Measurements from ENCODE around the gene NHEJ1. TPM values are rescaled to one million over a fixed set of nuclear protein-coding genes. Genes with fewer than 3 reads are reported as not detected.
A peak's percentile ranks its signal among the peaks of the same experiment; 100 is the strongest.

NHEJ1 gene
- total and polyA plus RNA-seq, 4 donors = 6.1 to 13.5 (median 9.9) TPM

DNA sequence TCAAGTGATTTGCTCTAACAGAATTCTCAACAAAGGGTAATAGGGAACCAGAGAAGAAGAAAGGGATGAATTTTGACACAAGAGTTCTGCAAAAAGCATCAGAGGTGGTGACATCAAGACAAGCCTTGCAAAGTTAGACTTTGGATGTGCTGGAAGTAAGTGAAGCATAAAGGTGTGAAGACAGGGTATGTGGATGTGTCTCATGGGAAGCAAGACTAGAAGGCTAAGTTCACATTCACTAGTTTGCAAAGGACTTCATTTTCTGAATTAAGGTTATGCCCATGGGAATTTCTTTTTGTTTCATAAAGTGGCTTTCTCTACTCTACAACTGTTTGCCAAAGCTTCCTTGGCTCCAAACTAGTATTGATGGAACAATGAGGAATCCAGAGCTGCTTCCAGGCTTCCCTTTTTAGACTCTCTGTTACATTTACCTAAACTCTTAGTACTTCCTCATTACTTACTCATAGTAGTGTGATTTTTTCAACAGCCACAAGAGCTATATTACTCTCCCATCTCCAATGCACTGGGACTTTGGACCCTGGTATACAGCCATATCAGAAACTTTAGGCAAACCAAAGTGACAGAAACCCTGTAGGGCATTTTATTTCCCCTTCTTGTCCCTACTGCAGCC, 78.8 kb downstream of the NHEJ1 start:
- H3K4me3 ChIP-seq (ENCODE audit: low read depth in 1 of 3, low read length in 3 of 3) = no peak overlapping the region
- H3K9ac ChIP-seq (ENCODE audit: low read depth in 1 of 2, low read length in 2 of 2) = no peak overlapping the region
- no peak overlapping the region for H3K27ac ChIP-seq (ENCODE audit: low read depth in 1 of 2, low read length in 2 of 2)
- H3K9me3 ChIP-seq (ENCODE audit: control insufficient read depth in 4 of 4, low read length in 3 of 4) = no peaks in the 10 kb centered on the region
- peaks cover 3 to 6% (median 5%) of the 10 kb centered on the region in 4 donors for H3K36me3 ChIP-seq (ENCODE audit: control insufficient read depth in 4 of 4, insufficient read depth in 3 of 4, low read depth in 1 of 4, low read length in 3 of 4)
- no peaks in the 10 kb centered on the region for H3K27me3 ChIP-seq (ENCODE audit: control insufficient read depth in 4 of 4, insufficient read depth in 4 of 4, low read length in 3 of 4)
- TF ChIP-seq HNF4G (IDR thresholded peaks at IDR 0.05) = peak; percentile 22
- TF ChIP-seq, protein P1, sequence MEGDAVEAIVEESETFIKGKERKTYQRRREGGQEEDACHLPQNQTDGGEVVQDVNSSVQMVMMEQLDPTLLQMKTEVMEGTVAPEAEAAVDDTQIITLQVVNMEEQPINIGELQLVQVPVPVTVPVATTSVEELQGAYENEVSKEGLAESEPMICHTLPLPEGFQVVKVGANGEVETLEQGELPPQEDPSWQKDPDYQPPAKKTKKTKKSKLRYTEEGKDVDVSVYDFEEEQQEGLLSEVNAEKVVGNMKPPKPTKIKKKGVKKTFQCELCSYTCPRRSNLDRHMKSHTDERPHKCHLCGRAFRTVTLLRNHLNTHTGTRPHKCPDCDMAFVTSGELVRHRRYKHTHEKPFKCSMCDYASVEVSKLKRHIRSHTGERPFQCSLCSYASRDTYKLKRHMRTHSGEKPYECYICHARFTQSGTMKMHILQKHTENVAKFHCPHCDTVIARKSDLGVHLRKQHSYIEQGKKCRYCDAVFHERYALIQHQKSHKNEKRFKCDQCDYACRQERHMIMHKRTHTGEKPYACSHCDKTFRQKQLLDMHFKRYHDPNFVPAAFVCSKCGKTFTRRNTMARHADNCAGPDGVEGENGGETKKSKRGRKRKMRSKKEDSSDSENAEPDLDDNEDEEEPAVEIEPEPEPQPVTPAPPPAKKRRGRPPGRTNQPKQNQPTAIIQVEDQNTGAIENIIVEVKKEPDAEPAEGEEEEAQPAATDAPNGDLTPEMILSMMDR (IDR thresholded peaks at IDR 0.05; ENCODE audit: low read depth, low read length, missing input control) = no peak
- TF ChIP-seq SP1 (IDR thresholded peaks at IDR 0.05) = peak; percentile 15
- TF ChIP-seq HNF4A (conservative IDR thresholded peaks at IDR 0.05) = peak; percentile 47 to 62
- H3K4me1 ChIP-seq (ENCODE audit: control insufficient read depth in 4 of 4, insufficient read depth in 4 of 4, low read length in 3 of 4) = peaks cover 0 to 24% (median 7%) of the 10 kb centered on the region in 4 donors
- DNase-seq (ENCODE audit: low spot score) = no peak

DNA sequence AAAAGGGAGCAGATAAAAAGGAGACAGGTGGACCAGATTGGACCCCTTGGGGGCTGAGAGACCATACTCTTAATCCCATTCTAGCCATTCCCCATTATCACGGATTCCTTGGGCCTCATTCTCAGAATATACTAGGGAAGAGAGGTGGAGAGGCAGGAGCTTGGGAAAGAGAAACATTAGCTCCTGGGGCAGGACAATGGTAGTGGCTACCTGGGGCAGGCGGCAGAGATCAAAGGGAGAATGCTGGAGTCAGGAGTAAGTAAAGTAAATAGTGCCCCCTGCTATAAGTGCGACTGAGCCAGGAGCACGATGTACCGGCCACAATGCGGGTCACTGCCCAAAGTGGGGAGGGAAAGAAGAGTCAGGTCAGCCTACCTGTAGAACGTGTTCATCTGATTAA, 79.5 kb downstream of the NHEJ1 start:
- H3K9ac ChIP-seq (ENCODE audit: low read depth in 1 of 2, low read length in 2 of 2) = no peak overlapping the region
- peaks cover 3 to 11% (median 8%) of the 10 kb centered on the region in 4 donors for H3K36me3 ChIP-seq (ENCODE audit: control insufficient read depth in 4 of 4, insufficient read depth in 3 of 4, low read depth in 1 of 4, low read length in 3 of 4)
- H3K27ac ChIP-seq (ENCODE audit: low read depth in 1 of 2, low read length in 2 of 2) = no peak overlapping the region
- peaks cover 0 to 22% (median 7%) of the 10 kb centered on the region in 4 donors for H3K4me1 ChIP-seq (ENCODE audit: control insufficient read depth in 4 of 4, insufficient read depth in 4 of 4, low read length in 3 of 4)
- TF ChIP-seq NR2F2 (IDR thresholded peaks at IDR 0.05) = no peak
- no peak for TF ChIP-seq FOXA2 (IDR thresholded peaks at IDR 0.05)
- TF ChIP-seq, protein P2, sequence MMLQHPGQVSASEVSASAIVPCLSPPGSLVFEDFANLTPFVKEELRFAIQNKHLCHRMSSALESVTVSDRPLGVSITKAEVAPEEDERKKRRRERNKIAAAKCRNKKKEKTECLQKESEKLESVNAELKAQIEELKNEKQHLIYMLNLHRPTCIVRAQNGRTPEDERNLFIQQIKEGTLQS (IDR thresholded peaks at IDR 0.05) = no peak
- no peak for TF ChIP-seq RXRA (IDR thresholded peaks at IDR 0.05)
- no peak for TF ChIP-seq HNF4A (conservative IDR thresholded peaks at IDR 0.05)
- TF ChIP-seq, protein P3, sequence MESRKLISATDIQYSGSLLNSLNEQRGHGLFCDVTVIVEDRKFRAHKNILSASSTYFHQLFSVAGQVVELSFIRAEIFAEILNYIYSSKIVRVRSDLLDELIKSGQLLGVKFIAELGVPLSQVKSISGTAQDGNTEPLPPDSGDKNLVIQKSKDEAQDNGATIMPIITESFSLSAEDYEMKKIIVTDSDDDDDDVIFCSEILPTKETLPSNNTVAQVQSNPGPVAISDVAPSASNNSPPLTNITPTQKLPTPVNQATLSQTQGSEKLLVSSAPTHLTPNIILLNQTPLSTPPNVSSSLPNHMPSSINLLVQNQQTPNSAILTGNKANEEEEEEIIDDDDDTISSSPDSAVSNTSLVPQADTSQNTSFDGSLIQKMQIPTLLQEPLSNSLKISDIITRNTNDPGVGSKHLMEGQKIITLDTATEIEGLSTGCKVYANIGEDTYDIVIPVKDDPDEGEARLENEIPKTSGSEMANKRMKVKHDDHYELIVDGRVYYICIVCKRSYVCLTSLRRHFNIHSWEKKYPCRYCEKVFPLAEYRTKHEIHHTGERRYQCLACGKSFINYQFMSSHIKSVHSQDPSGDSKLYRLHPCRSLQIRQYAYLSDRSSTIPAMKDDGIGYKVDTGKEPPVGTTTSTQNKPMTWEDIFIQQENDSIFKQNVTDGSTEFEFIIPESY (IDR thresholded peaks at IDR 0.05) = no peak
- TF ChIP-seq, protein P4, sequence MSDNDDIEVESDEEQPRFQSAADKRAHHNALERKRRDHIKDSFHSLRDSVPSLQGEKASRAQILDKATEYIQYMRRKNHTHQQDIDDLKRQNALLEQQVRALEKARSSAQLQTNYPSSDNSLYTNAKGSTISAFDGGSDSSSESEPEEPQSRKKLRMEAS (IDR thresholded peaks at IDR 0.05) = no peak
- TF ChIP-seq HNF4G (IDR thresholded peaks at IDR 0.05) = no peak
- no peak for TF ChIP-seq GABPA (IDR thresholded peaks at IDR 0.05 in 1 of 2, conservative IDR thresholded peaks at IDR 0.05 in 1 of 2)
- no peak for TF ChIP-seq JUND (IDR thresholded peaks at IDR 0.05)
- TF ChIP-seq, protein P5, sequence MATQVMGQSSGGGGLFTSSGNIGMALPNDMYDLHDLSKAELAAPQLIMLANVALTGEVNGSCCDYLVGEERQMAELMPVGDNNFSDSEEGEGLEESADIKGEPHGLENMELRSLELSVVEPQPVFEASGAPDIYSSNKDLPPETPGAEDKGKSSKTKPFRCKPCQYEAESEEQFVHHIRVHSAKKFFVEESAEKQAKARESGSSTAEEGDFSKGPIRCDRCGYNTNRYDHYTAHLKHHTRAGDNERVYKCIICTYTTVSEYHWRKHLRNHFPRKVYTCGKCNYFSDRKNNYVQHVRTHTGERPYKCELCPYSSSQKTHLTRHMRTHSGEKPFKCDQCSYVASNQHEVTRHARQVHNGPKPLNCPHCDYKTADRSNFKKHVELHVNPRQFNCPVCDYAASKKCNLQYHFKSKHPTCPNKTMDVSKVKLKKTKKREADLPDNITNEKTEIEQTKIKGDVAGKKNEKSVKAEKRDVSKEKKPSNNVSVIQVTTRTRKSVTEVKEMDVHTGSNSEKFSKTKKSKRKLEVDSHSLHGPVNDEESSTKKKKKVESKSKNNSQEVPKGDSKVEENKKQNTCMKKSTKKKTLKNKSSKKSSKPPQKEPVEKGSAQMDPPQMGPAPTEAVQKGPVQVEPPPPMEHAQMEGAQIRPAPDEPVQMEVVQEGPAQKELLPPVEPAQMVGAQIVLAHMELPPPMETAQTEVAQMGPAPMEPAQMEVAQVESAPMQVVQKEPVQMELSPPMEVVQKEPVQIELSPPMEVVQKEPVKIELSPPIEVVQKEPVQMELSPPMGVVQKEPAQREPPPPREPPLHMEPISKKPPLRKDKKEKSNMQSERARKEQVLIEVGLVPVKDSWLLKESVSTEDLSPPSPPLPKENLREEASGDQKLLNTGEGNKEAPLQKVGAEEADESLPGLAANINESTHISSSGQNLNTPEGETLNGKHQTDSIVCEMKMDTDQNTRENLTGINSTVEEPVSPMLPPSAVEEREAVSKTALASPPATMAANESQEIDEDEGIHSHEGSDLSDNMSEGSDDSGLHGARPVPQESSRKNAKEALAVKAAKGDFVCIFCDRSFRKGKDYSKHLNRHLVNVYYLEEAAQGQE (IDR thresholded peaks at IDR 0.05) = no peak
- TF ChIP-seq YY1 (IDR thresholded peaks at IDR 0.05) = no peak
- TF ChIP-seq, protein P1 (IDR thresholded peaks at IDR 0.05; ENCODE audit: low read depth, low read length, missing input control) = no peak
- TF ChIP-seq FOXA1 (IDR thresholded peaks at IDR 0.05) = no peak
- TF ChIP-seq TAF1 (conservative IDR thresholded peaks at IDR 0.05) = no peak
- 58% methylated on average over 7 of the region's 7 CpGs for WGBS
- DNase-seq (ENCODE audit: low spot score) = no peak
- no peaks in the 10 kb centered on the region for H3K9me3 ChIP-seq (ENCODE audit: control insufficient read depth in 4 of 4, low read length in 3 of 4)
- no peak overlapping the region for H3K4me3 ChIP-seq (ENCODE audit: low read depth in 1 of 3, low read length in 3 of 3)
- no peaks in the 10 kb centered on the region for H3K27me3 ChIP-seq (ENCODE audit: control insufficient read depth in 4 of 4, insufficient read depth in 4 of 4, low read length in 3 of 4)
